ENCODE measurements around the gene ZNF576. TPM values are rescaled to one million over a fixed set of nuclear protein-coding genes. Genes with fewer than 3 reads are reported as not detected.
A peak's percentile ranks its signal among the peaks of the same experiment; 100 is the strongest.

The ZNF576 gene
- total RNA-seq, 4 donors from 2014 or later = 9.9 to 18.8 (median 15.2) TPM

GRCh38 chr19:43575156-43575950, 21.0 kb upstream of the ZNF576 start, which contains the start of the genes PINLYP and XRCC1:
TSS of gene PINLYP (plus strand) at chr19:43575801. CDS start at chr19:43577192, 1,391 bp downstream.
TSS of gene XRCC1 (minus strand) at chr19:43575527. CDS start at chr19:43575458, 69 bp downstream.
- H3K27ac ChIP-seq = peak within 1 kb of the TSS; percentile 60 to 91 (median 90)
- WGBS, 2 donors = 0 to 1% methylated on average over 32 to 35 of the region's 51 CpGs
- peaks cover 0 to 22% (median 0%) of the 10 kb centered on the region in 3 donors for H3K36me3 ChIP-seq
- peaks cover 0 to 55% (median 19%) of the 10 kb centered on the region in 4 donors for H3K4me1 ChIP-seq
- peak within 1 kb of the TSS; percentile 57 to 92 (median 78) for H3K4me3 ChIP-seq
- peak; percentile 83 to 99 for TF ChIP-seq EP300 (IDR thresholded peaks at IDR 0.05)
- TF ChIP-seq CTCF (IDR thresholded peaks at IDR 0.05) = peak in 1 of 5 experiments; percentile 23
- peak in 1 of 2 donors; percentile 56 for TF ChIP-seq POLR2A (IDR thresholded peaks at IDR 0.05)
- peak; percentile 95 to 97 for DNase-seq (ENCODE audit: low spot score in 2 of 2)
- no peaks in the 10 kb centered on the region for H3K27me3 ChIP-seq
- no peaks in the 10 kb centered on the region for H3K9me3 ChIP-seq

GRCh38 chr19:43575955-43576878, 20.2 kb upstream of the ZNF576 start:
- peak overlapping the region; percentile 25 to 92 (median 78) for H3K4me3 ChIP-seq
- H3K9me3 ChIP-seq = no peaks in the 10 kb centered on the region
- 65 to 67% methylated on average over 37 of the region's 37 CpGs for WGBS, 2 donors
- H3K27me3 ChIP-seq = no peaks in the 10 kb centered on the region
- DNase-seq (ENCODE audit: low spot score in 2 of 2) = no peak
- peak overlapping the region; percentile 60 to 91 (median 90) for H3K27ac ChIP-seq
- peaks cover 0 to 13% (median 0%) of the 10 kb centered on the region in 3 donors for H3K36me3 ChIP-seq
- no peak for TF ChIP-seq CTCF (IDR thresholded peaks at IDR 0.05)
- H3K4me1 ChIP-seq = peaks cover 0 to 56% (median 22%) of the 10 kb centered on the region in 4 donors

- 85 to 88% methylated on average over 3 of the region's 3 CpGs for WGBS, 2 donors
- no peak for TF ChIP-seq POLR2A (IDR thresholded peaks at IDR 0.05)
- no peak for TF ChIP-seq EP300 (IDR thresholded peaks at IDR 0.05)
- no peak for TF ChIP-seq CTCF (IDR thresholded peaks at IDR 0.05)
- Histone ChIP-seq H3K4me1 (peaks cover 0 to 52% (median 20%) of the 10 kb centered on the region in 4 donors), H3K27me3 (no peaks in the 10 kb centered on the region), H3K4me3 (no peak overlapping the region), H3K9me3 (no peaks in the 10 kb centered on the region), H3K27ac (no peak overlapping the region), H3K36me3 (no peaks in the 10 kb centered on the region)
- no peak for DNase-seq (ENCODE audit: low spot score in 2 of 2)
These were observed 17.6 kb upstream of the ZNF576 start for GRCh38 chr19:43578787-43579186.

GRCh38 chr19:43581467-43581866, 14.9 kb upstream of the ZNF576 start:
- H3K4me1 ChIP-seq = peaks cover 0 to 37% (median 7%) of the 10 kb centered on the region in 4 donors
- WGBS, 2 donors = 67 to 74% methylated on average over 7 of the region's 7 CpGs
- peak overlapping the region in 1 of 4 donors; percentile 60 for H3K4me3 ChIP-seq
- H3K9me3 ChIP-seq = no peaks in the 10 kb centered on the region
- peak overlapping the region in 3 of 4 donors; percentile 80 to 93 (median 89) for H3K27ac ChIP-seq
- no peak for TF ChIP-seq CTCF (IDR thresholded peaks at IDR 0.05)
- no peak for TF ChIP-seq EP300 (IDR thresholded peaks at IDR 0.05)
- no peak for TF ChIP-seq POLR2A (IDR thresholded peaks at IDR 0.05)
- no peak for DNase-seq (ENCODE audit: low spot score in 2 of 2)
- peaks cover 0 to 10% (median 0%) of the 10 kb centered on the region in 3 donors for H3K36me3 ChIP-seq
- H3K27me3 ChIP-seq = no peaks in the 10 kb centered on the region

All from tibial nerve (tissue), 4 donors.